Glomerular visceral epithelial cell (primary cell): Measurements from ENCODE around the gene DNAJC25.
"Not testable (repeated sequence)": the region's sequence is repeated elsewhere in the genome, so short reads cannot be mapped to it uniquely, and the experiment has no call there.

ENCODE experiments used
- DNase-seq: peaks from one replicate; pipeline ENCODE4 v3.0.0-alpha.2; 2016; ENCODE audit errors: extremely low spot score

The DNAJC25 gene

DNA sequence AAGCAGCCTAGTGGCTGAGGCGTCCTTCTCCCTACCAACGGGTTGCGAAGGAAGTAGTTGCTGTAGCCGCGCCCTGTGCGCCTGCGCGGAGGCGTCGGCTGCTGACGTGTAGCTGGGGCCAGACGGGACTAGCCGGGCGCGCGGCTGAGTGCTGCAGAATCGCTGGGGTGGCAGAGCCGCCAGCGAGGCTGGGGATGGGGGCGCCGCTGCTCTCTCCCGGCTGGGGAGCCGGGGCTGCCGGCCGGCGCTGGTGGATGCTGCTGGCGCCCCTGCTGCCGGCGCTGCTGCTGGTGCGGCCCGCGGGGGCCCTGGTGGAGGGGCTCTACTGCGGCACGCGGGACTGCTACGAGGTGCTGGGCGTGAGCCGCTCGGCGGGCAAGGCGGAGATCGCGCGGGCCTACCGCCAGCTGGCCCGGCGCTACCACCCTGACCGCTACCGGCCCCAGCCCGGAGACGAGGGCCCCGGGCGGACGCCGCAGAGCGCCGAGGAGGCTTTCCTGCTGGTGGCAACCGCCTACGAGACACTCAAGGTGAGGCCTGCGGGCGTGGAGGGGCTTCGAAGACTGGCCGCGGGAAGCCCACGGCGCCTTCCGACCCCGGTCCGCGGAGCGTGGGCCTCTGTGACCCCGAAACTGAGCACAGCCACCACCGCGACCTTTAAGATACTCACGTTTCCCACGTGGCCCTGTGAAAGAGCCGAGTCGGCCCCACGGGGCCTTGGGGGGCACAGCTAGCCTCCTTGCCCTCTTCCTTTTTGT lies at the start of gene DNAJC25:
DNAJC25 (plus strand) TSS at position 121 of the 758 bp plus-strand sequence; CDS start at position 195, 74 bp downstream.
- peak; percentile 99 for DNase-seq

GRCh38 chr9:111582888-111583287 lies 48.2 kb upstream of the DNAJC25 start:
- peak; percentile 28 for DNase-seq

DNA sequence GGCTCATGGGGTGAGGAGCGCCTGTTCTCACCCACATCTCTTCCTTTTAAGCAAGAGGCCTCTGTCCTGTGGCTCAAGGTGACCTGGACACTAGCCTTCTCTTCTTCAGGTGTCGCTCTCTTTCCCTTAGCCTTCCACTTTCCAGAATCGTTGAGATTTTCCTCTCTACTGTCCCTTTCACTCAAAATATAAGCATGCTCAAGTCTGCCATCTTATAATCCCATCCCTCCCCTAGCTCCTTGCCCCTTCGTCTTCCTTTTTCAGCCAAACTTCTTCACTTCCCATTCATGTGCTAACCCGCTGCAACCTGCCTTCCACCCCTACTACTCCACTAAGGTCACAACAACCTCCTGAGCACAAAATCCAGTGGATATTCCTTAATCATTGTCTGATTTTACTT lies 44.8 kb upstream of the DNAJC25 start:
- no peak for DNase-seq

- no peak for DNase-seq
Measured at GRCh38 chr9:111588846-111589245, 42.3 kb upstream of the DNAJC25 start.

DNA sequence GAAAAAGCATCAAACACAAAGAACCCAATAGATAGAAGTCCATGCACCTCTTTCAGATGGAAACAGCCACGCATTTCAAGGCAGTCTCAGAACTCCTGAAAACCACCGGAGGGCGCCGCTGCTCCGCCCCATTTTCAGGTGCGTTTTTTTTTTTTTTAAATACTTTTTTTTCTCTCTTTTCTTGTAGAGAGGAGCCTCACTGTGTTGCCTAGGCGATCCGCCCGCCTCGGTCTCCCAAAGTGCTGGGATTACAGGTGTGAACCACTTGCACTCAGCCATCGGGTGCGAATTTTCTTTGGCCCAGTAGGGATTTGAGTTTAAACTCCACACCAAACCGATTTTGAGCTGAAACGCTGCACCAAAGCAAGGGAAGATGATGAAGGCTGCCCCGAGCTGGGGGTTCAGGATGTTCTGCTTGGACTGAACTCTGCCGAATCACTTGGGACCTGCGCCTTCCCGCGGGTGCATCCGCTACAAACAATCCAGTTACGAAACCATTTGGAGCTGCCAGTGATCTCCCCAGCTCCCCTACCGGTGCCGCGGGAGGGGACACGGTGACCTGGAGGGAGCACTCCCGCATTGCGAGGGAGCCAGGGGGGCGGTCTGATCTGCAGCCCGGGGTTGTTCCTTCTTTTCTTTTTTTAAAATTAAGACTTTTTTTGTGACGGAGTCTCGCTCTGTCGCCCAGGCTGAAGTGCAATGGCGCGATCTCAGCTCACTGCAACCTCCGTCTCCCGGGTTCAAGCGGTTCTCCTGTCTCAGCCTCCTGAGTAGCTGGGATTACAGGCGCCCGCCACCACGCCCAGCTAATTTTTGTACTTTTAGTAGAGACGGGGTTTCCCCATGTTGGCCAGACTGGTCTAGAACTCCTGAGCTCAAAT lies 33.0 kb upstream of the DNAJC25 start:
- DNase-seq = peak; percentile 80

- DNase-seq = peak; percentile 26
Measured at GRCh38 chr9:111598733-111599091, 32.4 kb upstream of the DNAJC25 start.

- DNase-seq = peak; percentile 85
Measured at GRCh38 chr9:111599092-111599954, 31.8 kb upstream of the DNAJC25 start, which contains the start of gene PTGR1. Gene PTGR1 (minus strand): TSS chr9:111599647. CDS start chr9:111597422, 2,225 bp downstream.

GRCh38 chr9:111599955-111600343 lies 31.2 kb upstream of the DNAJC25 start:
- no peak for DNase-seq

DNA sequence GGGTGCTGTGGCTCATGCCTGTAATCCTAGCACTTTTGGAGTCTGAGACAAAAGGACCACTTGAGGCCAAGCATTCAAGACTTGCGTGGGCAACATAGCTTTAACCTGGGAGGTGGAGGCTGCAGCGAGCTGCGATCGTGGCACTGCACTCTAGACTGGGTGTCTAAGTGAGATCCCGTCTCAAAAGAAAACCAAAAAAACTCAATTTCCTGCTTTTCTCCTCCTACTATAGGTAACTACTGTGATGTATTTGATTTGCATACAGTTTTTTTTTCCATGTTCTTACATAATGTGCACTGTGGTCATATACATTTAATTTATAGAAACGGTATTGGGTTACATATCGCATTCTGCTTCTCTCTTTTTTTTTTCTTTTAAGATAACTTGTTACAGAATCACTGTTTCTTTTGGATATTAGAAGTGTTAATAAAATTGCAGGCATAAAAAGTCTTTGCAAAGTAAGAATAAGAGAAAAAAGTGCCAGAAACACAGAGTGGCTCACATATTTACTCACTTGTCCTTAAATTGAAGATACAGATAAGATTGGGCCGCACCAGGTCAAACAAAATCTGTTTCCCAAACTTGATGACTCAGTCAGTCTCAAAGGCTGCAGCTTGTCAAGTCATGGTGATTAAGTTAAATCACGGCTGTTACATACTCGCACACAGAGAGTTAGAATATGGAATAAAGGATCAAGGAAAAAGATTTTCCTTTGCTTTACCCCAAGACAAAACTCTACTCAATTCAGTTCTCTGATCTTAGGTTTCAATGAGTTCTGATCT lies 29.7 kb upstream of the DNAJC25 start:
- DNase-seq = no peak

- no peak for DNase-seq
Measured at GRCh38 chr9:111603041-111603440, 28.1 kb upstream of the DNAJC25 start.

- DNase-seq = no peak
Measured at GRCh38 chr9:111604054-111604615, 27.0 kb upstream of the DNAJC25 start.

DNA sequence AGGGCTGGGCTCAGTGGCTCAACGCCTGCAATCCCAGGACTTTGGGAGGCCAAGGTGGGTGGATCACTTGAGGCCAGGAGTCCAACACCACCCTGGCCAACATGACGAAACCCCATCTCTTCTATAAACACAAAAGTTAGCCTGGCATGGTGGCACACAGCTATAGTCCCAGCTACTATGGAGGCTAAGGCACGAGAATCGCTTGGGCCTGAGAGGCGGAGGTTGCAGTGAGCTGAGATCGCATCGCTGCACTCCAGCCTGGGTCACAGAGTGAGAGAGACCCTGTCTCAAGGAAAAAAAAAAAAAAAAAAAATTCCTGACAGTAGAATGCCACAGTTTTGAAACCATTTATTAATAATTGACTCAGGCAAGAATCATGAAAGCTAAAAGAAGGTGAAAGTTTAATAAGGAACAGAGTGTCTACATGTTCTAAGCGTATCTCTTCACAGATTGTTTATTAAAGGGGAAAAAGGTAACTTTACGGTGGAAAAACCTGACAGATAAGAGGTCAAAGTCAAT lies 26.0 kb upstream of the DNAJC25 start:
- DNase-seq = no peak

GRCh38 chr9:111610149-111610548 lies 21.0 kb upstream of the DNAJC25 start:
- no peak for DNase-seq

GRCh38 chr9:111610845-111611244 lies 20.3 kb upstream of the DNAJC25 start:
- no peak for DNase-seq

DNA sequence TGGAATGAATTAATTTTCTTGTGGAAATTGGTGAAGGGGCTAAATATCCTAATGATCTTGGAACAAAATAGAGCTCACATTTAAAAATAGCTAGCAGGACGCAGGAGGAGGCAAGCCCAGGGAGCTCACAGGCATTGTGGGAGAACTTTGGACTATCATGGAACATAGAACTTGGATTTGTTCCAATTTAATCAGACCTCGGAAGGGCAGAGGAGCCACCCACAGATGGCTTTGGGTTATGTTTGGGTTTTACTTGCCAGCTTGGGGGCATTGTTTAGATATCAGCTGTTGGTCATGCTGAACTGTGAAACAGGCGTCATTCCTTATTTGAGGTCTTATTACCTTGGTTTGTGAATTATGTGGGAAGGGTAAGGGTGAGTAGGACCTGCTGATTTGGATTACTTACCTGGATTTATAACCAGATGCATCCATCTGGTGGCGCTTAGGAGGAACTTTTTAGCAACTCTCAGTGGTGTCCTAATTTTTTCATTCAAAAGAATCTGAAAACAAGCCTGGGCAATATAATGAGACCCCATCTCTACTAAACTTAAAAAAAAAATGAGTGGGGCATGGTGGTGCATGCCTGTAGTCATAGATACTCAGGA lies 17.6 kb upstream of the DNAJC25 start:
- DNase-seq = no peak

DNA sequence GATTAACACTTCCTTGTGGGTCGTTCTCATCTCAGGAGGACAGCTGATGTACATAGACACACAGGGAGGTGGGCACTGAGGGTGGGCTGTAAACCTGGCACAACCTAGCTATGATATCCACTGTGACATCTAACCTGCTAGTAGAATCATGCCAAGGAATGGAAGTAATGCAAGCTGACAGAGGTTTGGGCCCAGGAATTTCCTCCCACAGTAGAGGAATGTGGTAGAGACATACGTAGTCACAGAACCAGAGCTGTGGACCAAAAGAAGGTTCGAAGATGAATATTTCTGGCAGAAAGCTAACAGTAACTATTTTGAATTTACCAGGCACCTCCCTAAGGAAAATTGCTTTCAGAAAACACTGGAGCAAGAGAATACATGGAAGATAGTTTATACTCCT lies 15.2 kb upstream of the DNAJC25 start:
- no peak for DNase-seq

GRCh38 chr9:111617349-111617748 lies 13.8 kb upstream of the DNAJC25 start:
- DNase-seq = not testable (repeated sequence)

DNA sequence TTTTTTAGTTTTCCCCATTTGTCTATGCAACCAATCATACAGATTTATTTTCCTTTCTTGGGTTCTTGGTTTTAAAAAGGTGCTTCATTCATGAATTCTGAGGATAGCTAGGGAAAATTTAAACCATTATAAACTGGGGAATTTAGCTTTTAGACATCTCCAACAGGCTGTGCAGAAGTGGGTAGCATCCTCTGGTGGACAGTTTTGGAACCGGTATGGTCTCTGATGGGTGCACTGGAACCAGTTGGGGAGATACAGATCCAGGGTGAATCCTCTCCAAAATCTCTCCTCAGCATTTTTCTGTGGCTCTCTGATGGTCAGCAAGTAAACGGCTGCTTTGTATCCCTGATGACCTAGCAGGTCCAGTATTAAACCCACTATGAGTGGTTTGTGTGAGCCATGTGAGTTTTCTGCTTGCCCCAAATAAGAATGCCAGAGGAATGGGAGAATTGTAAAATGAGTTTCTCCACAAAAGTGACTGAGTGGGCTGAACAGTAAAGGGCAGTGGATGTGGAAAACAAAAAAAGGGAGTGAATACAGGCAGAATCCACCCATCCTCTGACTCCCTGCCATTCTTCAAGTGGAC lies 9.1 kb upstream of the DNAJC25 start:
- DNase-seq = peak; percentile 41

DNA sequence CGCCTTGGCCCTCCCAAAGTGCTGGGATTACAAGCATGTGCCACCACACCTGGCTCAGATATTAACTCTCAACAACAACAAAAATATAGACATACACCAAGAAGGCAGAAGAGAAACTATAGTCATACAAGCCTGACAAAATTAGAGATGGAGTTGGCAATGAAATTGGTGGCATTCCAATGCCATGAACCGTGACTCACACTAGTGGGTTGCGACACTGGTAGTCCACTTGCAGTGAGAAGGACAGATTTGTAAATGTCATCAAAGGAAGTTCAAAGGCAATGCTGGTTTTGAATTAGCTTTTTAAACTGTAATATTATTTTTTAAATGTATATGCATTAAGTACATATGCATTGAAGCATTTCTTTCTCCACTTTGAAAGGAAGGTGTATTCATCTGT lies 8.5 kb upstream of the DNAJC25 start:
- peak; percentile 70 for DNase-seq
